HL-60/S4 (cell line): Measurements from ENCODE around the gene TCEA2.

Source experiments
- in situ Hi-C: fragments of 300-500 bp; cut with MboI; formaldehyde crosslinking; loops from 2 replicates; pipeline ENCODE4 v1.14.3; 2022; ENCODE audit warnings: low sequenced_read_pairs

The TCEA2 gene

GRCh38 chr20:64048402-64049044 is 14.5 kb upstream of the TCEA2 start:
- in situ Hi-C loops, result no loop called here

- in situ Hi-C loops, result no loop called here
Observed at GRCh38 chr20:64049060-64049877, 13.7 kb upstream of the TCEA2 start, which contains the start of gene SOX18. TSS of gene SOX18 (minus strand) at chr20:64049639. CDS start at chr20:64049516, 123 bp downstream.

- in situ Hi-C loops, result no loop called here
Observed at GRCh38 chr20:64049878-64050260, 13.1 kb upstream of the TCEA2 start.

- in situ Hi-C loops, result no loop called here
Observed at GRCh38 chr20:64050261-64051032, 12.6 kb upstream of the TCEA2 start.

GRCh38 chr20:64051033-64051452 is 12.0 kb upstream of the TCEA2 start:
- in situ Hi-C loops, result no loop called here

GRCh38 chr20:64051561-64052325 is 11.3 kb upstream of the TCEA2 start:
- in situ Hi-C loops, result no loop called here

GRCh38 chr20:64052326-64052722 is 10.7 kb upstream of the TCEA2 start:
- in situ Hi-C loops, result no loop called here

- in situ Hi-C loops, result no loop called here
Observed at GRCh38 chr20:64052987-64053840, 9.8 kb upstream of the TCEA2 start.

GRCh38 chr20:64053841-64054661 is 8.9 kb upstream of the TCEA2 start:
- in situ Hi-C loops, result no loop called here

GRCh38 chr20:64055396-64055892 is 7.6 kb upstream of the TCEA2 start:
- in situ Hi-C loops, result no loop called here

- in situ Hi-C loops, result no loop called here
Observed at GRCh38 chr20:64055893-64056638, 6.9 kb upstream of the TCEA2 start.

GRCh38 chr20:64056639-64056888 is 6.4 kb upstream of the TCEA2 start:
- in situ Hi-C loops, result no loop called here

- in situ Hi-C loops, result no loop called here
Observed at GRCh38 chr20:64056889-64057627, 5.9 kb upstream of the TCEA2 start.

GRCh38 chr20:64057628-64058498 is 5.1 kb upstream of the TCEA2 start:
- in situ Hi-C loops, result no loop called here

- in situ Hi-C loops, result no loop called here
Observed at GRCh38 chr20:64058536-64058935, 4.5 kb upstream of the TCEA2 start.

GRCh38 chr20:64062276-64062595 is 762 bp upstream of the TCEA2 start:
- in situ Hi-C loops, result no loop called here
